Stimulated activated CD4-positive, alpha-beta T cell treated with anti-CD3 and anti-CD28 coated beads, Interleukin-2, amount 100 ng/mL, for 4 hours (primary cell): ENCODE results near the gene PLAAT4.

Source experiments
- DNase-seq: peaks from one replicate; pipeline ENCODE4 v3.0.0-alpha.2; 2020; ENCODE audit warnings: low read depth

Gene PLAAT4, protein sequence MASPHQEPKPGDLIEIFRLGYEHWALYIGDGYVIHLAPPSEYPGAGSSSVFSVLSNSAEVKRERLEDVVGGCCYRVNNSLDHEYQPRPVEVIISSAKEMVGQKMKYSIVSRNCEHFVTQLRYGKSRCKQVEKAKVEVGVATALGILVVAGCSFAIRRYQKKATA

DNA sequence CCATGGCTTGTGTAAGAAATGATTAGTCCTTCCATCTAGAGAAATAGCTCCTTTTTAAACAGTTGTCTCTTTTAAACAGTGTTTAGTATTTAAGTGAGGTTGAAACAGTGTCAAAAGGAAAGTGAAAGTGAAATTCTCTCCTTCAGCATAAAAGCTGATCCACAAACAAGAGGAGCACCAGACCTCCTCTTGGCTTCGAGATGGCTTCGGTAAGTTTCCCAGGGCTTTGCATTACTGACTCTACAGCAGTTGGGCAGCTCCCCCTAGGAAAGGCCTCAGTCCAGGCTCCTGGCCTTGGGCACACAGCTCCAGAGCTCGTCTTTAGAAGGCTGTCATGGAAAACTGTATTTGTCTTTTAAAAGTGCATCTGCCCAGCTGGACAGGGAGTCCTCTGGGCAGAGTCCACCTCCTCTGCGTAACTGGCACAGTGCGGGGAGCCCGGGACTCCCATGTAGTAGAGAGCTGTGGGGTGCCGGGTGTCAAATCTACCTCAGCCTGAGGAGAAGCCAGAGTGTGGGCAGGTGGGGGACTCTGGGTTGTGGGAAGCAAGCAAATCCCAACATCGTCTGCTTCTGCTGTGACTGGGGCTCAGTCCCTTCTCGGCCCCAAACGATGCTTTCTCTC, at the start of gene PLAAT4:
TSS of gene PLAAT4 (plus strand) at position 140 of the 624 bp plus-strand sequence. CDS start at position 201, 61 bp downstream.
- no peak for DNase-seq

DNA sequence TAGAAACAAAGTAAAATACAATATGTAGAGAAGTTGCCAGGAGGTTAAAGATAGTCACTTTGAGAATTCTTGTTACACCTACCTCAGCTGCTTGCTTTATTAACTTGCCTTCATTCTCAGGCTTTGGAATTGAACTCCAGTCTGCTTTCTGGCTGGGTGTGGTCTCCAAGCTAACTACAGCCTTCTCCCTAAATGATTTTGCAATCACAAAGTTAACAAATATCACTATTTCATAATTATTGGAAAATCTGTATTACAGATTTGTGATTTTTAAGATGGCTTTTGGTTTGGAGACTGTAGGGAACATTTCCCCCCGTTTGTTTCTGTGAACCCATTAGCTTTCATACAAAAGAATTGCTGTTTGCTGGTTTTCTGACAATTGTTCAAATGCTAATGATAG, 47.8 kb upstream of the PLAAT4 start:
- no peak for DNase-seq

DNA sequence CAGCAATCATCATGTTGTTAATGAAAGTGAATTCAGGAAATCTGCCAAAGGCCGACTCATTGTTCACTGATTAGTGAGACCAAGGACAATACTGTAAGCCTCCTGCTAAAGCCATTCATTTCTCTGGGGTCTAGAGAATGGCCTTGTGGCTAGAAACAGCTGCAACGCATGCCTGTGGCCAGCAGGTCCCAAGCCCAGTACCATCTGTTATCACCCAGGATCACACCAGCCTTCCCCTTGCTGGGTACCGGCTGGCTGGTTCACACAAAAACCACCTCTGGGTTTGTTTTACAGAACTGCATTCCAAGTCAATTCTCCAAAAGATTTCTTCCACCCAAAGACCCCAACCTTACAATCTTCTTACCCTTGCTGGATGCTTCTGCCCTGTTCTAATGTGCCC, 46.7 kb upstream of the PLAAT4 start:
- DNase-seq: no peak

DNA sequence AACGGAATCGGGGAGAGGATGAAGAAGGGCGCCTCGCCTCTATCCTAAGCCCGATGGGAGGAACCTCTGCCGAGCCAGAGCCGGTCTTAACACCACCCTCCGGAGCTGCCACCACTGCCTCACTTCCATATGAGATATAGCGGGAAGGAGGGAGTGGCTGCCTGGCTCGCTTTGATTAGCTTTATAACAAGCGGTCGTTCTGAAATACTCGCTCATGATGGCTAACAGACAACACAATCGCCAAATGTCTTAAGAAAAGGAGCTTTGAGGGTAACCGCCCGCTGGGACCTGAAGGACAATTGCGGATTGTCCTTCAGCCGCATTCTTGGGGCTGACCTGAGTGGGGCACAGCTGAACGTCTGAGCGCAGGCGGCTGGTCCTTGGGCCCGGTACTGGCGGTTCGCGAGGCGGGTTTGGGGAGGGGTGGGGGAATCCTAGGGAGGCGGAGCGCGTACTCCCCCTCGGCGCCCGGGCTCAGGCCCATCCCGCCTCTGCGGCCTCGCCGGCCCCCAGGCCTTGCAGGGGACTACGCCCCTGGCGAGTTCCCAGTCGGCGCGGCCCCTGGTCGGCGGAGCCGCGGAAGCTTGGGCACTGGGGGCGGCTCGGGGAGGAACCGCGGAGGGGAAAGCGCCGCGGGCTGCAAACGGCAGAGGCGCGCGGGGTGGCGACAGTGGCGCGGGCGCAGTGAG, 45.9 kb upstream of the PLAAT4 start, which contains the start of gene PLAAT5:
TSS of gene PLAAT5 (minus strand) at position 617 of the 689 bp plus-strand sequence. CDS start at position 484, 133 bp downstream.
- no peak for DNase-seq

DNA sequence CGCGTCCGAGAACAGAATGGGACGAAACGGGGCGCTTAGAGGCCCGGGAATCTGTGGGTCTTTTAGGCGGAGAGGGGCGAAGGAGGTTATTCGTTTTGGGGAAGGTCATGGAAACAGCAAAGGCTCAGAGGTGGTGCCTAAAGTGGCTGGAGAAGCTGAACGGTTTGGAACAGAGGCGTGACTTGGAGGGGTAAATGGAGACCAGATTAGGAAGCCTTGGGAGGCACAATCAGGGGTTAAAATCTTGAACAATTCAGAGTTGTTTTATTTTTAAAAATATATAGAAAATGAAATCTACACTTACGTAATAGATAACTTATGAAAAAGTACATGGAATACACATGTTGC, 45.4 kb upstream of the PLAAT4 start:
- no peak for DNase-seq

DNA sequence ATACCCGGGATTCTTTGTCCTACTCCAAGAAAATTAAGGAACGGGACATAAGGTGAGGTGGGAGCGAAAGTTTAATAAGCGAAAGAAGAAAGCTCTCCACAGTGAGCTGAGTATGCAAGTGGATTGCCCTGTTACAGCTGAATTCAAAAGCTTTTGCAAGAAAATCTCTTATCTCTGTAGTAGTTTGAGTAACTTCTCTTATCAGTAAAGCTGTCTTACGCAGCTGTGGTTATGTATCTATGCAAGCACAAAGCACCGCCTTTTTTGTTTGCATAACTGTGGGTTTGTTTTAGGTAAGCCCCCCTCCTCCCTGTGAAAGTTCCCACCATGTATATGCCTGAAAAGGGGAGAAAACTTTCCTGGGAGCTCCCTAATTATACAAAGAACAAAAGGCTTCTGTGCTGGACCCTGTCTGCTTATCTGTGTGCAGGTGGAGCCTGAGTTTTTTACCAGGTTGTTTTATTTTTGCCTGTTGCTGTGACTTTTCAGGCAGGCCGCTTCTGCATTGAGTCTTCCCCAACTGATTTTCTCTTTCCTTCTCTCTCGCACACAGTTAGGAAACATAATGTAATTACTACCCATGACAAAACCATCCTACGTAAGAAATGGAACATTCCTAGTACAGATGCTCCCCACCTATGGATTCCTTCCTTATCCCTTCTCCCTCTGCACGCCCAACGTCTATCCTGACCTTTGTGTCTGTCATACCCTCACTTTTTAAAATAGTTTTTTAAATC, 44.8 kb upstream of the PLAAT4 start:
- no peak for DNase-seq

DNA sequence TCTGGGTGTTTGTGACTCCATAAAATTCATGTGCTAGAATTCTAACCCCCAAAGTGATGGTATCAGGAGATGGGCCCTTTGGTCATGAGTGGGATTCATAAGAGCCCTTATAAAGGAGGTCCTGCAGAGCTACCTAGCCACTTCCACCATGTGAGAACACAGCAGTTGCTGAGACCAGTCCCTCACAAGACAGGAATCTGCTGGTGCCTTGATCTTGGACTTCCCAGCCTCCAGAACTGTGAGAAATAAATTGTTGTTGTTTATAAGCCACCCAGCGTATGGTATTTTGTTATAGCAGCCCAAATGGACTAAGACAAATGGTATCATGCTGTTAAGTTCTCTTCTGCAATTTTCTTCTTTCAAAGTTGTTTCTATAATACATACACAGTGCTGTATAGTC, 44.2 kb upstream of the PLAAT4 start:
- no peak for DNase-seq

DNA sequence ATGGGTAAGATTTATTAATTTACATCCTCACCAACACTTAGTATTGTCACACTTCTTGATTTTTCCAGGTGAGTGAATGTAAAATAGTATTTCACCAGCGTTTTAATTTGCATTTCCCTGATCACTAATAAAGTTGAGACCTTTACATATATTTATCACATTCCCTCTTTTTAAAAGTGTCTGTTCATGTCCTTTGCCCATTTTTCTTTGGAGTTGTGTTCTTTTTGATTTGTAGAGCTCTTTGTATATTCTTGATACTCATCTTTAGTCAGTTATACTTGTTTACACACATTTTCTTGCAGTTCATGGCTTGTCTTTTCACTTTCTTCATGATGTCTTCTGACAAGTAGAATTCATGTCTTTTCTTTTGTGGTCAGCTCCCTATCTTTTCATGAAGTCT, 43.5 kb upstream of the PLAAT4 start:
- no peak for DNase-seq

DNA sequence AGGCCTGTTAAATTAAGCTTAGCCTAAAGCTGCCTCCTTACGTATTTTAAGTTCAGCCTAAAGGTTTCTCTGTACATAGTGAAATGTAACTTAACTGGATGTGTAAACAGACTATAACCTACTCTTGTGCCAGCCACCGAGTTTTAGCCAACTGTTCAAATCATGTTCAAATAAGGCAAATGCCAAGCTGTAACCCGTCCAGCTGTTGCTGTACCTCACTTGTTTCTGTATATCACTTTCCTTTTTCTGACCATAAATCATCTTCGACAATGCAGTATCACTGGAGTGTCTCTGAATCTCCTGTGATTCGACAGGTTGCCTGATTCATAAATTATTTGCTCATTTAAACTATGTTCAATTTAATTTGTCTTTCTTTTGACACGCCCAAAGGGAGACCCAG, 41.6 kb upstream of the PLAAT4 start:
- no peak for DNase-seq

DNA sequence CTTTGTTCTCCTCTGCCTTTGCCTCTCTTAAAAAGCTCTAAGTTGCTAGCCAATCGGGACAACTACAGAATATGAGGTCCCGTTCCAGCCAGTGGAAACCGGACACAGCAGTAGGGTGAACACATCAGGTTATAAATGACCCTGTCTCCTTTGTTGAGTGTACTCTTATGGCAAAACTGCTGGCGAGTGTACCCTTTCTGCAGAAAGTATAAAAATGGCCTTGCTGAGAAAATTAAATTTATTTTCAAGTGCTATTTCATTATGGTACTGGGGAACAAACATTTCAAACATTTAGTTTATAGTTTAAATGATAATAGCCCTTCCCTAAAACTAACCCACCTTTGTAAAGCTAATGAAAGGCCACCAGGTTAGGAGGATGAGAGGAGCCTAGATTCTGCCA, 36.7 kb upstream of the PLAAT4 start:
- no peak for DNase-seq

DNA sequence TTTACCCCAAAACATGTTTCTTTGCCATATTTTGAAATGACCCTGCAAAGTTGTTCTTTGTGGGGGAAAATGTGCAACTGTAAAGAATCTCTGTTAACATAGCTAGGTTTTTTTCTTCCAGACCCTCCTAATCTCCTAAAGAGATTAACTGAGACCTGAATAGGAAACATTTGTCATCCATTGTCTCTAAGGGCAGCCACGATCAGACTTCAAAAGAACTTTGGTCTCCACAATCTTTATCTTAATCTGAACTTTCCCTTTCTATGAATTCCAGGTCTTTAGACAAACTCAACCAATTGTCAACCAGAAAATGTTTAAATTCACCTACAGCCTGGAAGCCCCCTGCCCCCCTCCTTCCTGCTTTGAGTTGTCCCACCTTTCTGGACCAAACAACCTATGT, 35.4 kb upstream of the PLAAT4 start:
- DNase-seq: no peak

DNA sequence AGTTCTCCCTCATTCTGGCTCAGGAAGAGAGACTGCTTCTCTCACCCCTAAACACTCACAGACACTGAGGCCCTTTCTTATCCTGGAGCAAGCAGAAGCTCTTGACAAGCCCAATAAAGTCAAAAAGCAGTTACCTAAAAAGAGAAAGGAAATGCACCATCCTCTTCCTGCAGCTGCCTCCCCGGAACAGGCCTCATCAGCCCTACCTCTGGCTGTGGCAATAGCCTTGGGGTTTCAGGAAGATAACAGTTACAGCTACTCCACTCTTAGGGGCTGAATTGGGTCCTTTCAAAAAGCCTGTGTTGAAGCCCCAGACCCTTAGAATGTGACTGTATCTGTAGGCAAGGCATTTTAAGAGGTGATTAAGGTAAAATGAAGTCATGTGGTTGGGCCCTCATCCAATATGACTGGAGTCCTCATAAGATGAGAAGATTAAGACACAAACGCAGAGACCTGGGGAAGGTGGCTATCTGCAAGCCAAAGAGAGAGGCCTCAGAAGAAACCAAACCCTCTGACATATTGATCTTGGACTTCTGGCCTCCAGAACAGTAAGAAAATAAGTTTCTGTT, 34.3 kb upstream of the PLAAT4 start:
- no peak for DNase-seq

DNA sequence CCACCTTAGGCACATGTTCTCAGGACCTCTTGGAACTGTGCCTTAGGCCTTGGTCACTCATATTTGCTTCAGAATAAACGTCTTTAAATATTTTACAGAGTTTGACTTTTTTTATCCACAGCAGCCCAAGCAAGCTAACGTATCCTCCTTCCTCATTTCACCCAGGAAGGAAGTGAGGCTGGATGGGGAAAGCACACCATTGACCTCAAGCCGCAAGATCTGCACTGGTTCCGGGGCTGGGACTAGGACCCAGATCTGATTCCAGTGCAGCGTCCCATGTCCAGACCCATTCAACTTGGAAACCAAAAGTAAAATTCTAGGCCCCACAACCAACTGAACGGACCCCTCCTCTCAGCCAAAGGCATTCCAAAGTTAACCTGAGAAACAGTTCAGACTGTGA, 33.1 kb upstream of the PLAAT4 start:
- no peak for DNase-seq

DNA sequence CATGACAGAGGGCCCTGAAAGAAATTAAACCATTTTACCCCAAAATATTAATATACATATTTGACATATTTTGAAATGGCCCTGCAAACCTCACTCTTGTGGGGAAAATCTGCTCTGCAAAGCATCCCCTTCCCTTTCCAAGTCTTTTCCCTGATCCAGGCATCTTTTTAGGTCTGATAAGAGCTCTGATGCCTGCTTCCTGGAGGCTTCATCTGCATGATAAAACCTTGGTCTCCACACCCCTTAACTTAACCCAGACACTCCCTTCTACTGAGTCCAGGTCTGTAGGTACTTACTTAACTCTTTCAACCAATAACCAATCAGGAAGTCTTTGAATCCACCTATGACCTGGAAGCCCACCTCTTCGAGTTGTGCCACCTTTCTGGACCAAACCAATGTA, 32.6 kb upstream of the PLAAT4 start:
- no peak for DNase-seq

DNA sequence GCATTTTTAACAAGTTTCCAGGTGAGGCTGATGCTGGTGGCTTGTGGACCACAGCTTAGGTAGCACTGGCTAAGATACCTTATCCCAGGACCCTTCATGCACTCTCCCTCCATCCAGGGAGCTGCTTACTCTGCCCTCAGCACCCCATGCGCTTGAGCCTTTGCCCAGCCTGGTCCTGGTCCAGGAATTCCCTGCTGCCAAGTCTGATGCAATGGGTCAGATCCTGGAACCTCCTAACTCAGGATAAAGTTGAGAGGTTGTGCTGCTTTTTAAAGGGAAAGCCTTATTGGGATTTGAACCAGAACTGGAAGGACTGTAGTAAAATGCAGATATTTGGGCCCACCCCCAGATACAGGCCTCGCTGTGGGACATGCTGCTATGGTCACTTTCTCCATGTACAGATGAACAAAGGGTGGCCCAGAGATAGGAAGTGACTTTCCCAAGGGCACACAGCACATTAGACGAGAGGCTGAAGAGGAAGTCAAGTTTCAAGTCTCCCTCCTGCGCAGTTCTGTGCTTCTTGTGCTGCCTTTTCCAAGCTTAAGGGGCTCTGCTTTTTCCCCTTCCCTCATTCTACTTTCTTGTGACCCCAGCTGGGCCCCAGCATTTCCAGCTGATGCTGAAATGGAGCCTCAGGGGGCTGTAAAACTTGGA, 31.5 kb upstream of the PLAAT4 start:
- no peak for DNase-seq

DNA sequence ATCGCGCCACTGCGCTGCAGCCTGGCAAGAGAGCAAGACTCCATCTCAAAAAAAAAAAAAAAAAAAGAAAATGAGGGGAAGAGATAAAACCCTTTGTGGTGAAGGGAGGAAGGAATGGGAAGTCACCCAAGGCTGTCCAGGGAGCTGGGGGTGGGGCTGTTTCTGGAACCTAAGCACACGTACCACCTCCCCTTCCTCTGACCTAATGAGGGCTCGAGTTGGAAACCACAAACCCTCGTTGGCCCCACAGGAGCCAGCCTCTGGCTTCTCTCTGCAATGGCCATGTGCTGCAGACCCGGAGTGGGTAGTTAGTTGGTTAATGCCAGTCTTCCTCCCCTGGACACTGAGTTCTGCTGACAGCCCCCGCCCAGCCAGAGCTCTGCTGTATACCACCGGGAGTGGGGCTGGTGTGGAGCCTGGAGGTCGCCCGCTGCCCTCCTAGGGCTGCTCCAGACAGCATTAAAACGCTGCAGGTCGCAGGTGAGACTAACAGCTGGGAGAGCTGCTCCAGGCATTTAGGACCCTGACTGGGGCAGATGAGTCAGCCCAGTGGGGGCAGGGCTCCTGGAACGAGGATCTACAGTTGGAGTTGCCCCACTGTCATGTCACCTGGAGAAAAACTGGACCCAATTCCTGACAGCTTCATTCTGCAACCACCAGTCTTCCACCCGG, 30.6 kb upstream of the PLAAT4 start, which contains the start of gene LGALS12:
TSS of gene LGALS12 (plus strand) at position 228 of the 672 bp plus-strand sequence. CDS start at position 603, 375 bp downstream.
- DNase-seq: no peak

DNA sequence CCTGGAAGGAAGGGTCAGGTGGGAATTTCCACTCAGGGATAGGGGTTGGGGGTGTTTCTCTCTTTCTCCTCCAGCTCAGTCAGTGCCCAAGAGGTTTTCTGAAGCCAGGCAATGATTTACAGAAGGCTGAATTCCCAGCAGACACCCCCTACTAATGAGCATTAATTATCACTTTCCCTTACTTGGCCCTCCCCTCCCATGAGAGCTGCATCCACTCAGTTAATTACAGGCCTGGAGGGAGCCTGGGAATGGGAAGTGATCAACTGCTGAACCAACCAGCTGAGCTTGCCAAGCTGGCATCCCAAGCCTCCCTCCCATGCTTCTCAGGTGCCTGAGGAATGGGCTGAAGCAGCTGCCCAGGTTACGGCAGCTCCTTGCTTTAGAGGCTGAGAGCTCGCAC, 29.7 kb upstream of the PLAAT4 start:
- DNase-seq: no peak

DNA sequence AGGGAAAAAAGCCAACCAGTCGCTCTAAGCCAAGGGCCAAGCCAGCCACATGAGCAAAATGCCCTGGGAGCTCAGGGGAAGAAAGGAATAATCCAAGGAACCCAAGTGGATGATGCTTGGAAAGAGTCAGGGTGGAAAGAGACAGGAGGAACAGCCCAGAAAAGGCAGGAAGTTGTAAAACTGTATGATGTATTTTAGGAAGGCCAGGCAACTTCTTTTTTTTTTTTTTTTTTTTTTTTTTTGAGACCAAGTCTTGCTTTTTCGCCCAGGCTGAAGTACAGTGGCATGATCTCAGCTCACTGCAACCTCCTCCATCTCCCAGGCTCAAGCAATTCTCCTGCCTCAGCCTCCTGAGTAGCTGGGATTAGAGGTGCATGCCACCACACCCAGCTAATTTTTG, 29.1 kb upstream of the PLAAT4 start:
- DNase-seq: no peak

DNA sequence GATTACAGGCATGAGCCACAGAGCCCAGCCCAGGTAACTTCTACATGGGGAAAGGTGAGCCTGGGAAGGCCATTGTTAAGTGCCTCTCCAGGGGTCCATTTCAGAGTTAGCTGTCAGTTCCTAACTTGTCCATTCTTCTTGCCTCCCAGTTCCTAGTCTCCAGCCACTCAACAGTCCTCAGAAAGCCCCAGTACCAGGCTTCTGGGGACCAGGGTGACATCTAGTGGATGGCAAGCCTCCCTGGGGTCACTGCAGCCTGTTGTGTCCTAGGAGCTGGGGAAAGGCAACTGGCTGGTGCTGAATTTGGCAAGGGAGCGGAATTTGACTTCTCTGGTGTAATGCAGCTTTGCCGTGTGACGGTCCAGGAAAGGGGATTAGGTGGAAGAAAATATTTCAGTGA, 28.6 kb upstream of the PLAAT4 start:
- no peak for DNase-seq

DNA sequence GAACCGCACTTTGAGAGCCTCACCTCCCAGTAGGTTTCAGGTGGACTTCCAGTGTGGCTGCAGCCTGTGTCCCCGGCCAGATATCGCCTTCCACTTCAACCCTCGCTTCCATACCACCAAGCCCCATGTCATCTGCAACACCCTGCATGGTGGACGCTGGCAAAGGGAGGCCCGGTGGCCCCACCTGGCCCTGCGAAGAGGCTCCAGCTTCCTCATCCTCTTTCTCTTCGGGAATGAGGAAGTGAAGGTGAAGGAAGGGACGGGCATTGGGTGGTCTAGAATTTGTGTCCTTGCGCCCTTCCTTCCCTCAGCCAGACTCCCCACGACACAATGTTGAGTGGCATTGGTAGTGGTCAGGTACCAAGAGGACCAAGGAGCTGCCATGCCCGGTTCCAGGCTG, 27.9 kb upstream of the PLAAT4 start:
- no peak for DNase-seq

DNA sequence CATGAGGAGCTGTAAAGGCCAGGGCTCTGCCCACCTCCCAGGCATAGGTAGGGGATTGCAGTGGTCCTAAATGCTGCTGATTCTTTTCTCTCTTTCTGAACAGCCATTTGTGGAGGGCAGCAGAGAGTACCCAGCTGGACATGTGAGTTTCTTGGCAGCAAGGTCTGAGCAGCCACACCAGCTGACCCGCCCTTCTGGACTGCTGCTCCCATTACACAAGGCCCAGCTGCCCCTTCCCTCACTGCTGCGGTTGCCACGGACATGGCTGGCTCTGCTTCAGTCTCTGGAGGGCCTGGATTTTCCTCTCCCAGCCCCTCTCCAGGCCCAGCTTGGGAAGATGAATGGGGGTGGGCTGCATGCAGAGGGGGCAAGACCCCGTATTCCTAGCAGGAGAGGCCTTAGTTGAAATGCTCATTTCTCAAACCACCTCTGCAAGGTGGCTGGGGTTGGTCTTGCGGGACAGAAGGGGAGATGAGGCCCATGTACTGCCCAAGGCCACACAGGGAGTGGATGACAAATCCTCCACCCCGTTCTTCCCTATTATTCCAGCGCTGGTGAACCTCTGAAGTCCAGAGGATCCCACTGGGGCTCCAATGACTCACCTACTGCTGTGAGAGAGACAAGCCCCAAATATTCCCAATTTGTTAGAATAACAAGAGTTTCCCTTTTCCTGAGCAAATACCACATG, 26.1 kb upstream of the PLAAT4 start:
- no peak for DNase-seq
